ENCODE measurements around the gene VILL.

The VILL gene

GRCh38 chr3:37990527-37990926 is at the start of gene VILL:
Gene VILL (plus strand): TSS chr3:37990786. CDS start chr3:37993673, 2,887 bp downstream.
- no peak for DNase-seq

GRCh38 chr3:37941608-37942508 is 48.7 kb upstream of the VILL start:
- DNase-seq, result no peak

DNA sequence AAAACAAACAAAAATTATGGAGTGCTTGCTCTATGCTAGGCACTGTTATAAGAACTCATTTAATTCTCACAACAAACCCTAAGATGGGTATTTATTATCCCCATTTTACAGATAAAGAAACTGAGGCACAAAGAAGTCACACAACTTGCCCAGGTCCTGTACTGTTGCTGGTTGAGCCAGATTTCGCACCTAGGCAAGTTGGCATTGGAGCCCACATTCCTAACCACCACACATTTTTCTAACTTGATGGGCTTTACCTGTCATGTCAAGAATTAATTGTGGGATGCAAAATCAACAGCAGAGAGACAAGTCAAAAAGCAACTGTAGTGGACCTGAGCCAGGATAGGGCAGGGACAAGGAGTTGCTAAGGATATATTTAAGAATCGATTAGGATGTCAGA is 47.9 kb upstream of the VILL start:
- DNase-seq, result no peak

DNA sequence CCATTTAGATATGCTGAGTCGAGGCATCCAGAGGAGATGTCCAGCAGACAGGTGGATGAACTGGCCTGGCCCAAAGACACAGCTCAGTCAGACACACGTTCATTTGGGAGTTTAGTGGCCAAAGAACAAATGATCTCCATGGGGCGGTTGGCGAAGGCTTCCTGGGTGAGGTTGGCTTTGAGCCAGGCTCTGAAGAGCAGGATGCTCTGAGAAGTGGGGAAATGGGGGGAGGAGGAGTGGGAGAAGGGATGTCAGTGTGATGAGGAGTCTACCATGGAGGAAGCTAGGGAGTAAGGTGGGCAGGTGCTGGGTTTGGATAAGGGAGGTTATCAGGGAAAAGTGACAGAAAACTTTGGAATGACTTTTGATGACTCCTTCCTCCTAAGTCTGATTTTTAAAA is 47.5 kb upstream of the VILL start:
- DNase-seq, result no peak

GRCh38 chr3:37943631-37944314 is 46.8 kb upstream of the VILL start:
- DNase-seq, result no peak

GRCh38 chr3:37944391-37944842 is 46.2 kb upstream of the VILL start:
- peak; percentile 15 for DNase-seq

GRCh38 chr3:37945156-37945806 is 45.3 kb upstream of the VILL start:
- no peak for DNase-seq

- DNase-seq, result no peak
Measured at GRCh38 chr3:37945807-37946530, 44.6 kb upstream of the VILL start.

DNA sequence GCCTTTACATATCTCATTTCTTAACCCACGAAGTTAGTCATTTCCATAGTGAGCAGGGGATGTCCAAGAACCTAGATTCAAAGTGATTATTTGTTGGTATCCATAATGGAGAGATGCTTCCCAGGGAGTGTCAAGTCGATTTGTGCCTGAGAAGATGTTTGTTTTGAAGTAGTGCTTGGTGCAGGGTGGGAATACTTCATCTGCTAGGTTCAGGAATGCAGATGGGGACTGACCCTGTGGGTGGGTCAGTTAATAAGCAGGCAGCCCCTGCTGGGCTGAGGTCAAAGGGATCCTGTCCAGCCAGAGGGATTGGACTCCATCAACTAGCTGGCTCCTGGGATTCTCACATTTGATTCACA is 44.1 kb upstream of the VILL start:
- DNase-seq, result no peak

GRCh38 chr3:37949866-37950265 is 40.7 kb upstream of the VILL start:
- no peak for DNase-seq

DNA sequence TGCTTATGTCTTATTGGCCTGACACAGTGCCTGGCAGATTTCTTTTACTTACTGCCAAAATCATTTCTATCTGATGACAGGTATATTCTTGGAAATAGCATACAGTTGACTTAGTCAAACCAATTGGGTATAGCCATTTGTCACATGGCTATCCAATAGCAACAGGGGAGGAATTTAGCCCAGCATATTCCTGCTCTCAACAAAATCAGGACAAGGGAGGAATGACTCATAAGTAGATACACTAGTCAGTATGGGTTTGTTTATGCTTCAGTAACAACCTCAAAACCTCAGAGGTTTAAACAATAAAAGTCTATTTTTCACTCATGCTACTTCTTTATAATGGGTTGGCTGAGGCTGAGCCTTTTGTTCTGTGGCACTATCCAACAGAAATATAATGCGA is 38.0 kb upstream of the VILL start:
- no peak for DNase-seq

DNA sequence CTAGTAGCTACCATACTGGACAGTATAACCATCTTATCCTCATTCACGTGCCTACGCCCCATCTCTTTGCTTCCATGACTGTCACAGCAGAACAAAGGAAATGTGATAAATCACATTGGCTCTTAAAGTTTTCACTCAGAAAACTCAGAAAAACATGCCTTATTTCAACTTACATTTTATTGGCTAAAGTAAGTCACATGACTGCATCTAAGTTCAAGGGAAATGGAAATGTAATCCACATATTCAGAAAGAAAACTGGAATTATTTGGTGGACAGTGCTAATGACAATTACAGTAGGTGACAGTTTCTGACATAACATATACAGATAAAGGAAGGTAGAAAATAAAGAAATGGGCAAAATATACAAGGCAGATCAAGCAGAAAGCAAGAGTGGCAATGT is 37.4 kb upstream of the VILL start:
- DNase-seq, result no peak

- no peak for DNase-seq
Measured at GRCh38 chr3:37953707-37954394, 36.7 kb upstream of the VILL start.

DNA sequence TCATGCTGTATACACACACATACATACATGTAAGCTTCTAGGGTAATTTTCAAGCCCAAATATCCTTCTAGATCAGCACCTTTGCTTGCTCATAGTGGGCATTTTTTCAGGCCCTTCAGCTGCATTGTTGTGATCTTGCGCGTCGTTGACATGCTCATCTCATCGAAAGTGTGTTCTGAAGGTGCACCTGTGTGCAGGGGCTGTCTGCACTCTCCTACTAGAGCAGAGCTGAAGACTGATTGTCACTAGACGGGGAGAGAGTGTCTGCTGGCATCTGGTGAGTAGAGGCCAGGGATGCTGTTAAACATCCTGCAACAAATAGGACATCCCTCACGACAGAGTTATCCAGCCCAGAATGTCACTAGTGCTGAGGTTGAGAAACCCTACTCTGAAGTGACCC is 35.7 kb upstream of the VILL start:
- DNase-seq, result no peak

- no peak for DNase-seq
Measured at GRCh38 chr3:37955918-37956707, 34.5 kb upstream of the VILL start.

DNA sequence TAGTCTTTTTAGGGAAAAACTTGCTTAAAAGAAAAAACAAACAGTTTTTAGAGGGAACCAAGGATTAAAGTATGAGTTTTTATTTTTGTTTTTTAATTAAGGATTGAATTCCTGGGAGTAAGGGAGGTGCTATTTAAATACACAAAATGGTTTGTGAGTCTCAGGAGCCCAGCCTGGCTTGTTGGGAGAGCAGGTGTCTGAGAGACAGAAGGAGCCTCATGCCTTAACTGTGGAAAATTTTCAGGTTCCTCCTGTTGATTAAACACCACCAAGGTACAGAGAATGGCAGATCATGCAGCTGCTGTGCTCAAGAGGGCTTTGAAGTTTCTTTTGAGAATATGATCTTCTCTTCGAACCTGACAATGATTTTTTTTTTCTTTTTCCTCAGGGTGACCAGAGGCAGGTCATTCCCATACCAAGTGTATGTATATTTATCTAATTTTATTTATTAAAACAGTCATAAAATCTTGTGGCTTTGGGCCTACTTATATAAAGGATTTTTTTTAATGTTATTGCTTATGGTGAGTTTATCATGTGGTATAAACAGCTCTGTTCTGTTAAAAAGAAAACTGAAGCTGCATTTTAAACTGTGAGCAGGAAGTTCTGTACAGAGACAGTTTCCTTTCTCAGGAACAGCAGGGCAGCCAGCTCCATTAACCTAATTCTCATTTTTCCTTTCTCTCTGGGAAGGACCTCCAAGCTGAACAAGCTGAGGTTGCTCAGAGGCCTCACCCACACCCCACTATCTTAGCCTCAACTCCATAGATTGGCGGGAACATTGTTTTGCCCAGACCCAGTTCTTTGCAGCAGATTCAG is 33.7 kb upstream of the VILL start:
- no peak for DNase-seq

GRCh38 chr3:37957539-37957936 is 33.0 kb upstream of the VILL start:
- DNase-seq, result no peak

DNA sequence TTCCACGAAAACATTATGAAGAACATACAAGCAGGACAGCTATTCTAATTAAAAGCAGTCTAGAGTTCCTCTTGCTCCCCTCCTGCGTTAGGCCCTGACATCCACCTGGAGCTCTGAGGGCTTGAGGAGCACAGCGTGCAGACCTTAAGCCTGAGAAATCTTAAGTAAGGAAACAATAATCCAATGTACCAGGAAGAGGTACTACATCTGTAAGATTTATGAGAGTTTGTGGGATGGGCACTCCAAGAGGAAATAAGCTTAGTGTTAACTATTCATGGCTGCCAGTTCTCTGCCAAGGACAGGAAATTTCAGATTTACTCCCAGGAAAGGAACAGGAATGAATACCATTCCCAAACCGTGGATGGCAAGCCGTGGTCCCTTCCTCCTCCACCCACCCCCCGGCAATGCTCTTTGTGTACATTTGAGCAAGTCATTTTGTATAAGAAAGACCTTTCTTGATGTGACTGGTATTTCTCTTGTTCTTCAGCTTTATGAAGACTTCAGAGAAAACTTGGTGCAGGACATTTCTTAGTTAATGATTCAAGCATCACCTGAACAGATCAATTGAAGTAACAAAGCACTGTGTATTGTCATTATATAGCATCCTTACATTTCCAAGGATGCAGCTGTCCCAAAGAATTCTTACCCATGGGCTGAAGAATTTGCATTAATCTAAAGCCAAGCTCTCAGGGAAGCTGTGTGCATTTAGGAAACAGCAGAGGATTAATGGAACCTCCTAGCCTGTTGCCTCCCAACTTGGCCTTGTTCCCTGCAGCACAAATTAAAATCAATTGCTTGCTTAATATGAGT is 28.8 kb upstream of the VILL start:
- DNase-seq, result no peak

- no peak for DNase-seq
Measured at GRCh38 chr3:37963016-37963415, 27.6 kb upstream of the VILL start.

DNA sequence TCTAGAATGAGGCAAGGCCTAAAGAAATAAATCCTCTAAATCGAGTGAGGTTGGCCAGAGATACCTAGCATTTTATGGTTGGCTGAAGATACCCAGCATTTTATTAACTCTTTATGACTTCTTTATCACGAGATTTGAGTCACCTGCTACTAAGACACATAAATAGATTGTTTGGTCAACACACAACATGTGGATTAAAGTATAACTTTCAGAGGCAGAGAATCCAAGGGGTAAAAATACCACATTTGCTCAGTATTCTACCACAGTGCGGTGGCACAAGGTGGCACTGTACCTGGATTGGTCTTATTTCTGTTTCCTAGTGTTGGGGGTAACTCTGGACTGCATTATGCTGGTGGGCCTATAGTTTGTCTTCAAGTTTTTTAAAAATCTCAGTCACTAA is 27.0 kb upstream of the VILL start:
- no peak for DNase-seq
